HEK293 (cell line): ENCODE results near the gene ZCWPW1.

ENCODE experiments used
- BCL11B ChIP-seq: fragments of 450-650 bp; formaldehyde crosslinking; IDR thresholded peaks from 2 replicates; pipeline ENCODE4 v1.5.1; 2016; ENCODE audit warnings: low read depth, missing biosample characterization, missing genetic modification characterization
- EGR2 ChIP-seq: fragments of 450-650 bp; formaldehyde crosslinking; IDR thresholded peaks from 2 replicates; pipeline ENCODE4 v1.5.1; 2016; ENCODE audit warnings: low read depth, missing biosample characterization, missing genetic modification characterization
- GLIS2 ChIP-seq: fragments of 450-650 bp; formaldehyde crosslinking; IDR thresholded peaks from 2 replicates; pipeline ENCODE4 v1.5.1; 2016; ENCODE audit warnings: missing biosample characterization, missing genetic modification characterization
- HOXC10 ChIP-seq: sonication (generic); formaldehyde crosslinking; IDR thresholded peaks from 2 replicates; pipeline ENCODE4 v1.8.1; 2023; ENCODE audit warnings: mild to moderate bottlenecking, missing genetic modification reagents
- KLF1 ChIP-seq: fragments of 450-650 bp; formaldehyde crosslinking; IDR thresholded peaks from 2 replicates; pipeline ENCODE4 v1.5.1; 2016; ENCODE audit warnings: missing biosample characterization, missing genetic modification characterization
- MYNN ChIP-seq: fragments of 450-650 bp; formaldehyde crosslinking; IDR thresholded peaks from 2 replicates; pipeline ENCODE4 v1.5.1; 2016; ENCODE audit warnings: missing biosample characterization, missing genetic modification characterization, borderline replicate concordance
- SALL2 ChIP-seq: fragments of 450-650 bp; formaldehyde crosslinking; IDR thresholded peaks from 2 replicates; pipeline ENCODE4 v1.5.0; 2017; ENCODE audit warnings: missing biosample characterization, mild to moderate bottlenecking, missing genetic modification characterization, borderline replicate concordance
- SCRT2 ChIP-seq: fragments of 450-650 bp; formaldehyde crosslinking; IDR thresholded peaks from 2 replicates; pipeline ENCODE4 v1.5.1; 2016; ENCODE audit warnings: missing biosample characterization, missing genetic modification characterization
- SP2 ChIP-seq: fragments of 450-650 bp; formaldehyde crosslinking; IDR thresholded peaks from 2 replicates; pipeline ENCODE4 v1.5.1; 2016; ENCODE audit warnings: missing biosample characterization, missing genetic modification characterization
- ZBTB20 ChIP-seq: fragments of 450-650 bp; formaldehyde crosslinking; IDR thresholded peaks from 2 replicates; pipeline ENCODE4 v1.5.1; 2016; ENCODE audit warnings: missing biosample characterization, missing genetic modification characterization
- ZBTB7A ChIP-seq: fragments of 450-650 bp; formaldehyde crosslinking; IDR thresholded peaks from 2 replicates; pipeline ENCODE4 v1.5.1; 2016; ENCODE audit warnings: low read depth, missing biosample characterization, missing genetic modification characterization
- ZNF112 ChIP-seq: fragments of 450-650 bp; formaldehyde crosslinking; IDR thresholded peaks from 2 replicates; pipeline ENCODE4 v1.5.0; 2017; ENCODE audit warnings: missing biosample characterization, missing genetic modification characterization
- ZNF146 ChIP-seq: fragments of 450-650 bp; formaldehyde crosslinking; IDR thresholded peaks from 2 replicates; pipeline ENCODE4 v1.5.1; 2016; ENCODE audit warnings: missing biosample characterization, missing genetic modification characterization
- ZNF302 ChIP-seq: fragments of 450-650 bp; formaldehyde crosslinking; IDR thresholded peaks from 2 replicates; pipeline ENCODE4 v1.5.1; 2016; ENCODE audit warnings: missing biosample characterization, missing genetic modification characterization, low read depth
- ZNF621 ChIP-seq: fragments of 450-650 bp; formaldehyde crosslinking; IDR thresholded peaks from 2 replicates; pipeline ENCODE4 v1.5.1; 2017; ENCODE audit warnings: missing biosample characterization, missing genetic modification characterization
- ZNF629 ChIP-seq: fragments of 450-650 bp; formaldehyde crosslinking; IDR thresholded peaks from 2 replicates; pipeline ENCODE4 v1.5.1; 2017; ENCODE audit warnings: missing biosample characterization, missing genetic modification characterization
- ZNF76 ChIP-seq: fragments of 450-650 bp; formaldehyde crosslinking; IDR thresholded peaks from 2 replicates; pipeline ENCODE4; 2016; ENCODE audit warnings: low read depth, missing biosample characterization, missing genetic modification characterization, borderline replicate concordance
- ZNF777 ChIP-seq: fragments of 450-650 bp; formaldehyde crosslinking; IDR thresholded peaks from 2 replicates; pipeline ENCODE4 v1.5.1; 2017; ENCODE audit warnings: missing biosample characterization, missing genetic modification characterization, borderline replicate concordance
- TF ChIP-seq, protein P1 (sequence below): fragments of 450-650 bp; formaldehyde crosslinking; IDR thresholded peaks from 2 replicates; pipeline ENCODE4 v1.5.1; 2016; ENCODE audit warnings: missing biosample characterization, missing genetic modification characterization
- TF ChIP-seq, protein P2 (sequence below): fragments of 450-650 bp; formaldehyde crosslinking; IDR thresholded peaks from 2 replicates; pipeline ENCODE4 v1.5.1; 2016; ENCODE audit warnings: missing biosample characterization, missing genetic modification characterization, low read depth
- TF ChIP-seq, protein P3 (sequence below): fragments of 450-650 bp; formaldehyde crosslinking; IDR thresholded peaks from 2 replicates; pipeline ENCODE4 v1.5.1; 2016; ENCODE audit warnings: missing biosample characterization, missing genetic modification characterization
- TF ChIP-seq, protein P4 (sequence below): fragments of 450-650 bp; formaldehyde crosslinking; IDR thresholded peaks from 2 replicates; pipeline ENCODE4 v1.5.1; 2016; ENCODE audit warnings: missing biosample characterization, missing genetic modification characterization
- TF ChIP-seq, protein P5 (sequence below): fragments of 450-650 bp; formaldehyde crosslinking; conservative IDR thresholded peaks from 2 replicates; pipeline ENCODE4 v1.5.1; 2016; ENCODE audit warnings: low read depth, missing biosample characterization, missing genetic modification characterization
- TF ChIP-seq, protein P6 (sequence below): fragments of 450-650 bp; formaldehyde crosslinking; IDR thresholded peaks from 2 replicates; pipeline ENCODE4 v1.5.1; 2016; ENCODE audit warnings: missing biosample characterization, missing genetic modification characterization

The ZCWPW1 gene

DNA sequence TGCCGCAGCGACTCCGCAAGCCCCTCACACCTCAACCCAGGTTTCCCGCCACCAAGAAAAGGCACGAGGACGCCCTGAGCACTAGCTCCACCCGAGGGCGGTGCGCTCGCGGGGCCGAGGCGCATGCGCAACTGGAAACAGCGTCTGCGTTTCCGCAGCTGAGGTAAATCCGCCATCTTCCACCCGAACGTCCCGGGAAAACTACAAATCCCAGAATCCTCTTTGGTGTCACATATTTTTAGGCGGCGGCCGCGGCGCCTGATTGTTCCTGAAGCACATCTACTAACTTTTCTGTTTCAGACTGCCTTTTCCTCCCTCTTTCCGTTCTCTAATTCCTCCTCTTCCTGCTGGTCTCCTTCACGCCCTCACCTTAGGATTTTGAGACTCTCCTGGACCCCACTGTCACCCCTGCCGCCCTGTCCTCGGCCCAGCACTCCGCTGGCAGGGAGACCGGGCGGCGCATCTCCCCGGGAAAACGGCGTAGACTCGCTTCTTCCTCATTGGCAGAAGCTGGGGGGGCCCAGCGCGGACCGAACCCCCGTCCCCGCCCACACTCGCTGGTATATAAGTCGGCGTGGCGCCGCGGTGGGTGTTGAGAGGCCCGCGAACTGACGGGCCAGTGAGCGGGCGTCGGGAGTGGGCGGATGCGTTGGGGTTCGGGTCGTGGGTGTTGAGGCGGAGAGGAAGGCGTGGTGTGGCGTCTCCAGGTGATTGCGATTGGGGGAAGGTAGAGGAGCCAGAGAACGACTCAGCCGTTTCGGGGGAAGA is at the start of gene ZCWPW1 (continued):
- TF ChIP-seq ZNF146 (tag by site-specific recombination) (peak; percentile 29; the same call in 1 of the 2 replicates), SALL2 (no peak), MYNN (no peak), ZNF629 (peak; percentile 56; the same call in 1 of the 2 replicates), ZNF621 (tag by site-specific recombination) (no peak), ZNF302 (no peak), HOXC10 (CRISPR knock-in tag) (no peak), ZNF76 (tag by site-specific recombination) (peak; percentile 97), ZNF777 (tag by site-specific recombination) (no peak), ZNF112 (tag by site-specific recombination) (no peak), ZBTB20 (tag by site-specific recombination) (peak; percentile 97), EGR2 (tag by site-specific recombination) (peak; percentile 100), ZBTB7A (peak; percentile 92), SCRT2 (tag by site-specific recombination) (0 out of 2 replicates have a peak, but pooled peaks have one; percentile 16), KLF1 (peak; percentile 79), SP2 (tag by site-specific recombination) (peak; percentile 87), BCL11B (tag by site-specific recombination) (no peak), GLIS2 (tag by site-specific recombination) (peak; percentile 100)
- TF ChIP-seq, protein P1, sequence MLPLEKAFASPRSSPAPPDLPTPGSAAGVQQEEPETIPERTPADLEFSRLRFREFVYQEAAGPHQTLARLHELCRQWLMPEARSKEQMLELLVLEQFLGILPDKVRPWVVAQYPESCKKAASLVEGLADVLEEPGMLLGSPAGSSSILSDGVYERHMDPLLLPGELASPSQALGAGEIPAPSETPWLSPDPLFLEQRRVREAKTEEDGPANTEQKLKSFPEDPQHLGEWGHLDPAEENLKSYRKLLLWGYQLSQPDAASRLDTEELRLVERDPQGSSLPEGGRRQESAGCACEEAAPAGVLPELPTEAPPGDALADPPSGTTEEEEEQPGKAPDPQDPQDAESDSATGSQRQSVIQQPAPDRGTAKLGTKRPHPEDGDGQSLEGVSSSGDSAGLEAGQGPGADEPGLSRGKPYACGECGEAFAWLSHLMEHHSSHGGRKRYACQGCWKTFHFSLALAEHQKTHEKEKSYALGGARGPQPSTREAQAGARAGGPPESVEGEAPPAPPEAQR (tag by site-specific recombination): peak; percentile 8; the same call in 1 of the 2 replicates
- TF ChIP-seq, protein P2, sequence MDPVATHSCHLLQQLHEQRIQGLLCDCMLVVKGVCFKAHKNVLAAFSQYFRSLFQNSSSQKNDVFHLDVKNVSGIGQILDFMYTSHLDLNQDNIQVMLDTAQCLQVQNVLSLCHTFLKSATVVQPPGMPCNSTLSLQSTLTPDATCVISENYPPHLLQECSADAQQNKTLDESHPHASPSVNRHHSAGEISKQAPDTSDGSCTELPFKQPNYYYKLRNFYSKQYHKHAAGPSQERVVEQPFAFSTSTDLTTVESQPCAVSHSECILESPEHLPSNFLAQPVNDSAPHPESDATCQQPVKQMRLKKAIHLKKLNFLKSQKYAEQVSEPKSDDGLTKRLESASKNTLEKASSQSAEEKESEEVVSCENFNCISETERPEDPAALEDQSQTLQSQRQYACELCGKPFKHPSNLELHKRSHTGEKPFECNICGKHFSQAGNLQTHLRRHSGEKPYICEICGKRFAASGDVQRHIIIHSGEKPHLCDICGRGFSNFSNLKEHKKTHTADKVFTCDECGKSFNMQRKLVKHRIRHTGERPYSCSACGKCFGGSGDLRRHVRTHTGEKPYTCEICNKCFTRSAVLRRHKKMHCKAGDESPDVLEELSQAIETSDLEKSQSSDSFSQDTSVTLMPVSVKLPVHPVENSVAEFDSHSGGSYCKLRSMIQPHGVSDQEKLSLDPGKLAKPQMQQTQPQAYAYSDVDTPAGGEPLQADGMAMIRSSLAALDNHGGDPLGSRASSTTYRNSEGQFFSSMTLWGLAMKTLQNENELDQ (tag by site-specific recombination): no peak
- TF ChIP-seq, protein P3, sequence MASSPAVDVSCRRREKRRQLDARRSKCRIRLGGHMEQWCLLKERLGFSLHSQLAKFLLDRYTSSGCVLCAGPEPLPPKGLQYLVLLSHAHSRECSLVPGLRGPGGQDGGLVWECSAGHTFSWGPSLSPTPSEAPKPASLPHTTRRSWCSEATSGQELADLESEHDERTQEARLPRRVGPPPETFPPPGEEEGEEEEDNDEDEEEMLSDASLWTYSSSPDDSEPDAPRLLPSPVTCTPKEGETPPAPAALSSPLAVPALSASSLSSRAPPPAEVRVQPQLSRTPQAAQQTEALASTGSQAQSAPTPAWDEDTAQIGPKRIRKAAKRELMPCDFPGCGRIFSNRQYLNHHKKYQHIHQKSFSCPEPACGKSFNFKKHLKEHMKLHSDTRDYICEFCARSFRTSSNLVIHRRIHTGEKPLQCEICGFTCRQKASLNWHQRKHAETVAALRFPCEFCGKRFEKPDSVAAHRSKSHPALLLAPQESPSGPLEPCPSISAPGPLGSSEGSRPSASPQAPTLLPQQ (tag by site-specific recombination): peak; percentile 93
- TF ChIP-seq, protein P4, sequence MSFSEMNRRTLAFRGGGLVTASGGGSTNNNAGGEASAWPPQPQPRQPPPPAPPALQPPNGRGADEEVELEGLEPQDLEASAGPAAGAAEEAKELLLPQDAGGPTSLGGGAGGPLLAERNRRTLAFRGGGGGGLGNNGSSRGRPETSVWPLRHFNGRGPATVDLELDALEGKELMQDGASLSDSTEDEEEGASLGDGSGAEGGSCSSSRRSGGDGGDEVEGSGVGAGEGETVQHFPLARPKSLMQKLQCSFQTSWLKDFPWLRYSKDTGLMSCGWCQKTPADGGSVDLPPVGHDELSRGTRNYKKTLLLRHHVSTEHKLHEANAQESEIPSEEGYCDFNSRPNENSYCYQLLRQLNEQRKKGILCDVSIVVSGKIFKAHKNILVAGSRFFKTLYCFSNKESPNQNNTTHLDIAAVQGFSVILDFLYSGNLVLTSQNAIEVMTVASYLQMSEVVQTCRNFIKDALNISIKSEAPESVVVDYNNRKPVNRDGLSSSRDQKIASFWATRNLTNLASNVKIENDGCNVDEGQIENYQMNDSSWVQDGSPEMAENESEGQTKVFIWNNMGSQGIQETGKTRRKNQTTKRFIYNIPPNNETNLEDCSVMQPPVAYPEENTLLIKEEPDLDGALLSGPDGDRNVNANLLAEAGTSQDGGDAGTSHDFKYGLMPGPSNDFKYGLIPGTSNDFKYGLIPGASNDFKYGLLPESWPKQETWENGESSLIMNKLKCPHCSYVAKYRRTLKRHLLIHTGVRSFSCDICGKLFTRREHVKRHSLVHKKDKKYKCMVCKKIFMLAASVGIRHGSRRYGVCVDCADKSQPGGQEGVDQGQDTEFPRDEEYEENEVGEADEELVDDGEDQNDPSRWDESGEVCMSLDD: peak; percentile 100
- TF ChIP-seq, protein P5, sequence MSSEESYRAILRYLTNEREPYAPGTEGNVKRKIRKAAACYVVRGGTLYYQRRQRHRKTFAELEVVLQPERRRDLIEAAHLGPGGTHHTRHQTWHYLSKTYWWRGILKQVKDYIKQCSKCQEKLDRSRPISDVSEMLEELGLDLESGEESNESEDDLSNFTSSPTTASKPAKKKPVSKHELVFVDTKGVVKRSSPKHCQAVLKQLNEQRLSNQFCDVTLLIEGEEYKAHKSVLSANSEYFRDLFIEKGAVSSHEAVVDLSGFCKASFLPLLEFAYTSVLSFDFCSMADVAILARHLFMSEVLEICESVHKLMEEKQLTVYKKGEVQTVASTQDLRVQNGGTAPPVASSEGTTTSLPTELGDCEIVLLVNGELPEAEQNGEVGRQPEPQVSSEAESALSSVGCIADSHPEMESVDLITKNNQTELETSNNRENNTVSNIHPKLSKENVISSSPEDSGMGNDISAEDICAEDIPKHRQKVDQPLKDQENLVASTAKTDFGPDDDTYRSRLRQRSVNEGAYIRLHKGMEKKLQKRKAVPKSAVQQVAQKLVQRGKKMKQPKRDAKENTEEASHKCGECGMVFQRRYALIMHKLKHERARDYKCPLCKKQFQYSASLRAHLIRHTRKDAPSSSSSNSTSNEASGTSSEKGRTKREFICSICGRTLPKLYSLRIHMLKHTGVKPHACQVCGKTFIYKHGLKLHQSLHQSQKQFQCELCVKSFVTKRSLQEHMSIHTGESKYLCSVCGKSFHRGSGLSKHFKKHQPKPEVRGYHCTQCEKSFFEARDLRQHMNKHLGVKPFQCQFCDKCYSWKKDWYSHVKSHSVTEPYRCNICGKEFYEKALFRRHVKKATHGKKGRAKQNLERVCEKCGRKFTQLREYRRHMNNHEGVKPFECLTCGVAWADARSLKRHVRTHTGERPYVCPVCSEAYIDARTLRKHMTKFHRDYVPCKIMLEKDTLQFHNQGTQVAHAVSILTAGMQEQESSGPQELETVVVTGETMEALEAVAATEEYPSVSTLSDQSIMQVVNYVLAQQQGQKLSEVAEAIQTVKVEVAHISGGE (tag by site-specific recombination): peak; percentile 78
- TF ChIP-seq, protein P6, sequence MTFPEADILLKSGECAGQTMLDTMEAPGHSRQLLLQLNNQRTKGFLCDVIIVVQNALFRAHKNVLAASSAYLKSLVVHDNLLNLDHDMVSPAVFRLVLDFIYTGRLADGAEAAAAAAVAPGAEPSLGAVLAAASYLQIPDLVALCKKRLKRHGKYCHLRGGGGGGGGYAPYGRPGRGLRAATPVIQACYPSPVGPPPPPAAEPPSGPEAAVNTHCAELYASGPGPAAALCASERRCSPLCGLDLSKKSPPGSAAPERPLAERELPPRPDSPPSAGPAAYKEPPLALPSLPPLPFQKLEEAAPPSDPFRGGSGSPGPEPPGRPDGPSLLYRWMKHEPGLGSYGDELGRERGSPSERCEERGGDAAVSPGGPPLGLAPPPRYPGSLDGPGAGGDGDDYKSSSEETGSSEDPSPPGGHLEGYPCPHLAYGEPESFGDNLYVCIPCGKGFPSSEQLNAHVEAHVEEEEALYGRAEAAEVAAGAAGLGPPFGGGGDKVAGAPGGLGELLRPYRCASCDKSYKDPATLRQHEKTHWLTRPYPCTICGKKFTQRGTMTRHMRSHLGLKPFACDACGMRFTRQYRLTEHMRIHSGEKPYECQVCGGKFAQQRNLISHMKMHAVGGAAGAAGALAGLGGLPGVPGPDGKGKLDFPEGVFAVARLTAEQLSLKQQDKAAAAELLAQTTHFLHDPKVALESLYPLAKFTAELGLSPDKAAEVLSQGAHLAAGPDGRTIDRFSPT (tag by site-specific recombination): peak; percentile 97
